Effector CD8-positive, alpha-beta T cell (primary cell): ENCODE data around the gene PRKG1.
"Not testable (repeated sequence)": the region's sequence is repeated elsewhere in the genome, so short reads cannot be mapped to it uniquely, and the experiment has no call there.

Experiments
- DNase-seq: peaks from one replicate; lab custom pipeline; 2025; lab: John Stamatoyannopoulos, UW

The PRKG1 gene

DNA sequence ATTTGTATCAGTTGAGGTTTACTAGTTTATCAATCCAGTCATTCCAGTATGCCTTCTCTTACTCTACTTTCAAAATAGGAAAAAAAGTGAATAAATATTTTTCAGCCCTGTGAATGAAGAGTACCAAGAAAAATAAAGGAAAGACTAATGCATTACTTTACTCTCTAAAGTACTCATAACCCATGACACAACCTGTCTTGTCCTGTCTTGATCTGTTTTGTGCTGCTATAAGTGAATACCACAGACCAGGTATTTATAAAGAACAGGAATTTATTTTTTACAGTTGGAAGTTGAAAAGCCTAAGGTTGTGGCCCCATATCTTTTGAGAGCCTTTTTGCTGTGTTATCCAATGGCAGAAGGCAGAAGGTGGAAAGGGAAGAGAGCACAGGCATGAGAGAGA lies 1045.2 kb downstream of the PRKG1 start:
- DNase-seq: no peak

GRCh38 chr10:52121688-52122087 lies 1047.4 kb downstream of the PRKG1 start:
- no peak for DNase-seq

- no peak for DNase-seq
Measured at GRCh38 chr10:52128056-52128683, 1053.9 kb downstream of the PRKG1 start.

- DNase-seq: no peak
Measured at GRCh38 chr10:52129410-52130178, 1055.3 kb downstream of the PRKG1 start.

GRCh38 chr10:52135101-52135500 lies 1060.8 kb downstream of the PRKG1 start:
- DNase-seq: no peak

GRCh38 chr10:52136921-52137320 lies 1062.6 kb downstream of the PRKG1 start:
- no peak for DNase-seq

DNA sequence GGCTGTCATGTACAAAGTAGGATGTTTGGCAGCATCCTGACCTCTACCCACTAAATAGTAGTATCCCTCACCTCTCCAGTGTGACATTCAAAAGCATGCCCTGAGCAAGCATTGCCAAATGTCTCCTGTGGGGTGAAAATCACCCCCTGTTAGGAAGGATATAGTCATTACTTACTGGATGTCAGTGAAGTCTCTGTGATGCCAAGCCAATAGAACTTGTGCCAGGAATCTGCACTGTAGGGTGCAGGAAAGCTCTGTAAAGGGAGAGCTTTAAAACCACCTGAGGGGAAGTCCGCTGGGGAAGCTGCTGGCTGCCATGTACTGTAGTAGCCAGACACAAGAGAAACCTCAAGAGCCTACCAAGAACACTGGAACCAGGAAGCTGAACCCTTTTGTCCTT lies 1069.1 kb downstream of the PRKG1 start:
- no peak for DNase-seq

- DNase-seq: no peak
Measured at GRCh38 chr10:52145636-52146035, 1071.3 kb downstream of the PRKG1 start.

DNA sequence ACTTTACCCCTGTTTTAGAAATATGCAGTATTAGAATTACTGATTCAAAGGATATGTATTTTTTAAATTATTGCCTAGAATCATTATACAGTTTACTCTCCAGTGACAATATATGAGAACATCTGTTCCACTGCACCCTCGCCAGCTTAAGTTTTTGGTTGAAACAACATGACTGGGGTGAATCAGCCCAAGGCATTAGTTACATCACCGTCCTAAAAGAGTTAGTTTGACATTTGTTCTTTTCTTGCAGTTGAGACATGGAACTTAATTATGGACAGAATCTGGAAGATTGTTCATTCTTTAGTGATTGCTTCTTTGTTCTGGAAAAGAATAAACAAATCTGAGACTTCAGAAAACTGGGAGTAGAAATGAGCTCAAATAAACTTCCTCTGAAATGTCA lies 1072.5 kb downstream of the PRKG1 start:
- no peak for DNase-seq

DNA sequence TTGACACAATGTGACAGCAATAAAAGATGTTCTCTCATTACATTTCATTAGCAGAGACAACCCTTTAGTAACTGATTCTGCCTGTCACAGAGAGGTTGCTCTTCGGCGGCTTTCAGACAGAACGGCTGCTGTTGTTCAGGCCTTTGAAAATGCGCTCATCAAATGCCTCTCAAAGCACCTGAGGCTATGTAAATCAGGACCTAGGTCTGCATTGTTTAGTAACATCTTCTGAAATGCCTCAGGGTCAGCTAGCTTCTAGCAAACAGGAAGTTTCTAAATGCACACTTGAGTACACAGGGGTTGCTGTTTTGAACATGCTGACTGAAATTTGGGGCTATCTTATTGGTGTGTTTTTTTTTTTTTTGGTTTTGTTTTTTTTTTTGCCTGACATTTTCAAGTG lies 1096.5 kb downstream of the PRKG1 start:
- DNase-seq: no peak

DNA sequence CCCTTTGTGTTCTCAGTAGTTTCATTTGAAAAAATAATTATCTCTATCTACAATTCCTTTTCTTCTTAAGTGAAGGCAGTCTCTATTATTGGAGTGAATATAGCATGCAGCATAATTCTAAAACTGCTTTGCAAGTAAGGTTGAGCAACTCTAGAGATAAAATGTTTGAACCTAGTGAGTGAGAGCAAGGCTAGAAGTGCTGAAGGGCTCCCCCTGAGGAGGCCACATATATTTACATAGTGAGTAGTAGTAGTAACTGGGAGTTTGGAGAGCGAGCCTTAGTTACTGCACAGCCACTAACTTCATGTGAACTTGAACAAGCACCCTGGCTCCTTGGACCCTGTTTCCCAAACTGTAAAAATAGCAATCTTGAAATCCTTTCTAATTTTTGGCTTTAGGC lies 1098.3 kb downstream of the PRKG1 start:
- DNase-seq: no peak

DNA sequence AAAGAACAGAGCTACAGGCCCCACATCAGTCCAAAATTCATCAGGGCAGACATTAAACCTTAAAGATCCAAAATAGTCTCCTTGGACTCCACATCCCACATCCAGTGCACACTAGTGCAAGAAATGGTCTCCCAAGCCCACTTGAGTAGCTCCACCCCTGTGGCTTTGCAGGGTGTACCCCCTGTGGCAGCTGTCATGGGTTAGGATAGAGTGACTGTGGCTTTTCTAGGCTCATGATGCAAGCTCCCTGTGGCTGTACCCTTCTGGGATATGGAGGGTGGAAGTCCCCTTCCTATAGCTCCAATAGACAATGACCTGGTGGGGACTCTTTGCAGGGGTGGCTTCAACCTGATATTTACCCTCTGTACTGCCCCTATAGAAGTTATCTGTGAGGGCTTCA lies 1111.0 kb downstream of the PRKG1 start:
- DNase-seq: no peak

DNA sequence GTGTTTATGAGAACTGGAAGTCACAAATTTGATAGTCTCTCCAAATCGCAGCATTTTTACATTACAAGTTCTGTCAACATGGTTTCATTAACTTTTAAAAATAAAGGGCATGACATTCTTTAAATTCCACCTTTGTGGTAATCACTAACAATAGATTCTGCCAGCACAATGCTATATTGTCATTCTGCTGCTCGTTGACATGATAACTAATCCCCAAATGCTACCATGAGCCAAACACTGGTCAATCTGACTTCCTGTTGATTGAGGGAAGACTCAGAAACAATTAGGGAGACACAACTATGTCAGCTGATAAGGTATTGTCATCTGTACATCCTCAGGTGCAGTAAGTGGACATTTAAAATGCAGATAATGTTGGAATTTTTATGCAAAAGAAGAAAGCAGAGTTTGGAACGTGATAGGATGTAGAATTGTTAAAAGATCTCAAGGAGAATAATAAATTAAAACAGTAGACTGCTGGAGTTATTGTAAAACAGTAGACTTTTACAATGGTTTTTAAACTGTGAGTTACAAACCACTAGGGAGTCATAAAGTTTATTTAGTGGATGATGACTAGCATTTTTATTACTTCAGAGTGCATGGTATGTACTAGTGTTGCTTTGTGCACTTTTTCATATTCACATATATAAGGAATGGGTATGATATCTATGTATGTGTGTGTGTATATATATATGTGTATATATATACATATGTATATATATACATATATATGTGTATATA lies 1113.4 kb downstream of the PRKG1 start:
- DNase-seq: no peak

- DNase-seq: no peak
Measured at GRCh38 chr10:52191049-52191448, 1116.8 kb downstream of the PRKG1 start.

DNA sequence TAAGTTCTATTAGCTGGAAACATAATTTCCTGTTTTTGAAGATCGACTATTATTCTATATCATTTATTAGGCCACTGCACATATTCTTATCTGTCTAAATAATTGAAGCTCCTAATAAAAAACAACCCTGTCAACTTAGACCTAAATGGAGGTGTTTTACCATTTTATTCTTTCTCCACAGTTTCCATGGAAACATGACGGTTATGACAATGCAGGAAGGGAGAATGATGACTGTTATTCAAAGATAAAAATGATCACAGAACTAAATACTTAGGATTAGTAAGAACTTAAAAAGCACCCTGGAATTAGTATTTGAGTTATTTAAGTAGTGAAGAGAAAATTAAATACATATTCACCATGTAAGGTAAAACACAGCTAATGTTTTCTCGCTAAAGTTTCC lies 1119.9 kb downstream of the PRKG1 start:
- no peak for DNase-seq

DNA sequence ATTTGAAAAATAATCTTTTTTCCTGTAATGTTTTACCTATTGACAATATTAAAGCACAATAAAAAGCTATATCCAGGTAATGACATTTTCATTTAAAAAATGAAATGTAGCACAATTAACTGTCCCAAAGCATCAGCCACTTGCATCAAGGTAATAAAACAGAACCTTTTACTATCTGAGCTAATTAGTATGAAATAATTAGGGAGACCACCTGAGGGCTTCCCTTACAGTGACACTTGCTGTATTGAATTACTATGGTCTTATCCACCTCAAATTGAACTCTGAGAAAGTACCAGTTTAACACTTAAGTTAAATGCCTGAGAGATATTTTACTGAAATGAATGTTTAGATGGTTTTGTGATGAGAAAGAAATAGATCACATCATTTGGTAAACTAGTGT lies 1120.4 kb downstream of the PRKG1 start:
- no peak for DNase-seq

GRCh38 chr10:52197098-52197497 lies 1122.8 kb downstream of the PRKG1 start:
- DNase-seq: no peak

DNA sequence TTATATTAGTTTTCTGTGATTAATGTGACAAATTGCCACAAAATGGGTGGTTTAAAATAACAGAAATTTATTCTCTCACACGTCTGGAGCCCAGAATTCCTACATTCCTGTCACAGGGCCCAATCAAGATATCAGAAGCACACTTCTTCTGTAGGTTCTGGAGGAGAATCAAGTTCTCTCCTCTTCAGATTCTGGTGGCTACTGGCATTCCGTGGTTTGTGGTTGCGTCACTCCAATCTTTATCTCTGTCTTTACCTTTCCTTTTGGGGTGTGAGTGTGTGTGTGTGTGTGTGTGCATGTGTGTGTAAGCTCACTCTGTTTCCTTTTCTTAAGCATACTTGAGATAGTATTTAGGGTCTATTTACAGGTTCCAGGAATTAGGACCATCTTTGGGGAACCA lies 1124.3 kb downstream of the PRKG1 start:
- no peak for DNase-seq

DNA sequence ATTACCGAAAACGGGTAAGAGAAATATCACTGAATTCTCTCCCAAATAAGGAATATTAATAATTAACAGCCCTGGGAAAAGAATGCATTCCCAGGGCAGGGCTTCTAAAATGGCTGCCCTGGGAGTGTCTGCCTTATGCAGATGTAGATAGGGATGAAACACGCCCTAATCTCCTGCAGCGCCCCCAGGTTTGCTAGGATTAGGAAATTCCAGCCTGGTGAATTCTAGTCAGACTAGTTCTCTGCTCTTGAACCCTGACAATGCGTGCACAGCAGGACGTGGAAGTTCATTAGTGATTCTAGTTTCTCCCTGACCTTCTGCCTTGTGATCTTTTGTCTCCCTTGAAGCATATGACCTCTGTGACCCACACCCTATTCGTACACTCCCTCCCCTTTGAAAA lies 1130.6 kb downstream of the PRKG1 start:
- DNase-seq: not testable (repeated sequence)

GRCh38 chr10:52208365-52208764 lies 1134.1 kb downstream of the PRKG1 start:
- DNase-seq: no peak

DNA sequence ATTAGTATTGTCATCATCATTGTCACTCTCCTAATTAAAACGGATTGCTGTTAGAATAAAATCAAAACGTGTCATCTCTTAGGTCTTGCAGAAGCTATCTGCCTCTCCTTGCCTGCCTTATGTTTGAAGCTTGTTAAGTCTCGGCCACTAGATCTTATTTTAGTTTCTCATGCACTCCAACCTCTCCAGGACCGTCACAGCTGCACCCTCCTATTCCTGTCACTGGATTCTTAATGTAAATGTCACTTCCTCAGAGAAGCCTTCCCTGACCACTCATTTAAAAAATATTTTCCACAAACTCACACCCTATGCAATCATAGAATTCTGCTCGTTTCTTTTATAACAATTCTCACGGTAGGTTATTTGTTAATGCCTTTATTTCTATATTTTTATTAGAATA lies 1135.9 kb downstream of the PRKG1 start:
- no peak for DNase-seq

GRCh38 chr10:52212062-52212461 lies 1137.8 kb downstream of the PRKG1 start:
- no peak for DNase-seq

- DNase-seq: no peak
Measured at GRCh38 chr10:52212802-52213201, 1138.5 kb downstream of the PRKG1 start.
